Activated CD8-positive, alpha-beta memory T cell treated with anti-CD3 and anti-CD28 coated beads for 36 hours (primary cell): ENCODE data around the gene HSF2BP. TPM values are rescaled to one million over a fixed set of nuclear protein-coding genes. Genes with fewer than 3 reads are reported as not detected.
"Not testable (repeated sequence)": the region's sequence is repeated elsewhere in the genome, so short reads cannot be mapped to it uniquely, and the experiment has no call there.

Source experiments
- CTCF ChIA-PET: fragments of 350-600 bp; sonication (Branson Sonifier 250); formaldehyde crosslinking; loops from one replicate; lab custom pipeline; 2021; ENCODE audit warnings: antibody characterized with exemption; lab: Charles Lee
- POLR2A ChIA-PET: fragments of 350-600 bp; sonication (Branson Sonifier 250); formaldehyde crosslinking; loops from one replicate; lab custom pipeline; 2021; ENCODE audit warnings: antibody characterized with exemption; lab: Charles Lee
- total RNA-seq, 2 experiments: library from RNA; stranded (reverse); gene quantifications; one replicate each; pipeline ENCODE4 v1.2.3, GENCODE V29; 2021

HSF2BP gene
- total RNA-seq, 2 experiments from 2014 or later, result 0.63 to 1.4 TPM

DNA sequence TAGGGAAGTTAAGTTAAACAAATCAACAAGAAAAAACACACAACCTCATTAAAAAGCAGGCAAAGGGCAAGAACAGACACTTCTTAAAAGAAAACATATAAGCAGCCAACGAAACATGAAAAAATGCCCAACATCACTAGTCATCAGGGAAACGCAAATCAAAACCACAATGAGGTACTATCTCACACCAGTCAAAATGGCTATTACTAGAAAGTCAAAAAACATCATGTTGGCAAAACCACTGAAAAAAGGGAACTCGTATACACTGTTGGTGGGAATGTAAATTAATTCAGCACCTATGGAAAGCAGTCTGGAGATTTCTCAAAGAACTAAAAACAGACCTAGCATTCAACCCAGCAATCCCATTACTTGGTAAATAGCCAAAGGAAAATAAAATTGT, 51.1 kb downstream of the HSF2BP start:
- CTCF ChIA-PET, result no interaction called here
- POLR2A ChIA-PET, result no interaction called here

DNA sequence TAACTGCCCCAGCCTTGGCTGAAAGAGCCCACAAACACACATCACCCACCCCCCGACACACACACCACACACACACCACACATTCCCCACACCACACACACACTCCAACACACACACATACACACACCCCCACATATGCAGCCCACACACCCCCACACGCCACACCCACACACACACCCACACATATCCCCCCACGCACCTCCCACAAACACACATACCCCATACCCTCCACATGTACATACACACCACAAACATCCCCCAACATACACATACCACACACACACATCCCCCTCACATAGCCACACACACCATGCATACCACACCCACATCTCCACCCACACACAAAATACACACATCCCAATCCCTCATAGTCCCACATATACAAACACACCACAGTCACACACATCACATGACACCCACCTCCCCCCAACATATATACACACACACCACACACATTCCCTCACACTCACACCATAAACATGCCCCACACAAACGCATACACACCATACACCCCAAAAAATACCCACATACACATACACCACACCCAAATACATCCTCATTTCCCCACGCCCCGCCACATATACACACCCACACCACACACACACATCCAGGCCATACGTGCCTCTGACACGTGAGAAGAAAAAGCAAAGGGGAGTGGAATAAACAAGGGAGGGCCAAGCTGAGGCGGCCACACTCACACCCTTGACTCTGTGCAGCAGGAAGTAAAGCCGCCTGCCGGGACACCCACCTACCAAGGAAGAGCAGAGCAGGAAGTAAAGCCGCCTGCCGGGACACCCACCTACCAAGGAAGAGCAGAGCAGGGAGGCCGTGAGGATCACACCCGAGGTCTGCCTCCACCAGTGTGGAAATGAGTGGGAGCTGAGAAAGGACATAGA, 53.7 kb downstream of the HSF2BP start:
- POLR2A ChIA-PET, result no interaction called here
- CTCF ChIA-PET, result no interaction called here

DNA sequence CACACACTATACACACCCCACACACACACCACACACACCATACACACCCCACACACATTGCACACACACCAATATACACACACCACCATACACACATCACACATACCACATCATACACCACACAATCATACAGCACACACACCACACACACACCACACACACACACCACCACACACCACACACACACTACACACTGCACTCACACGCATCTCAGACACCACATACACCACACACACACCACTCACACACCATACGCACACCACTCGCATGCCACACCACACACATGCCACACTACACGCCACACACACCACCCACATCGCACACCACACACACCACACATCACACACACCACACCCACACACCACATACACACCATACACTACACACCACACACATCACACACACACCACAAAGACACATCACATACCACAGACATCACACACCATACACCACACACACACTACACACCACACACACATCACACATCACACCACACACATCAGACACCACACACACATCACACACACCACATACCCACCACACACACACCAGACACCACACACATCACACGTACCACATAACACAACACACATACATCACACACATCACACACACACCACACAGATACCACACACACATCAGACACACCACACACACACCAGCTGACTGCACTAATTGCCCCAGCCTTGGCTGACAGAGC, 54.6 kb downstream of the HSF2BP start:
- ChIA-PET POLR2A (no interaction called here), CTCF (no interaction called here)

- POLR2A ChIA-PET, result no interaction called here
- CTCF ChIA-PET, result no interaction called here
Observed at GRCh38 chr21:43603641-43604504, 55.4 kb downstream of the HSF2BP start.

DNA sequence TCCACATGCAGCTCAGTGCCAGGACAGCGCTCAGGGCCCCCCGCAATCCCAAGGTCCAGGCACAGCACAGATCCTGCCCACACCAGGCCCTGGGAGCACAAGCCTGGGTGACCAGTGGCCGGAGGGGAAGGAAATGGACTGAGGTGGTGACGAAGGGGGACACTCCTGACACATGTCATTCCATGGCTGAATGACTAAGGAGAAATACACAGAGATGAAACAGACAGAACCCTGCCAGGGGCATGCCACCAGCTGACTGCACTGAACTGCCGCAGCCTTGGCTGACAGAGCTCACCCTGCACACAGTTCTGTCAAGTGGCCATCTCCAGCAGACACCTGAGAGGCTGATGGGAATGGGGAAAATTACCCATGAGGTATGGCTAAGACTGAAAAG, 56.1 kb downstream of the HSF2BP start:
- POLR2A ChIA-PET, result no interaction called here
- CTCF ChIA-PET, result no interaction called here

DNA sequence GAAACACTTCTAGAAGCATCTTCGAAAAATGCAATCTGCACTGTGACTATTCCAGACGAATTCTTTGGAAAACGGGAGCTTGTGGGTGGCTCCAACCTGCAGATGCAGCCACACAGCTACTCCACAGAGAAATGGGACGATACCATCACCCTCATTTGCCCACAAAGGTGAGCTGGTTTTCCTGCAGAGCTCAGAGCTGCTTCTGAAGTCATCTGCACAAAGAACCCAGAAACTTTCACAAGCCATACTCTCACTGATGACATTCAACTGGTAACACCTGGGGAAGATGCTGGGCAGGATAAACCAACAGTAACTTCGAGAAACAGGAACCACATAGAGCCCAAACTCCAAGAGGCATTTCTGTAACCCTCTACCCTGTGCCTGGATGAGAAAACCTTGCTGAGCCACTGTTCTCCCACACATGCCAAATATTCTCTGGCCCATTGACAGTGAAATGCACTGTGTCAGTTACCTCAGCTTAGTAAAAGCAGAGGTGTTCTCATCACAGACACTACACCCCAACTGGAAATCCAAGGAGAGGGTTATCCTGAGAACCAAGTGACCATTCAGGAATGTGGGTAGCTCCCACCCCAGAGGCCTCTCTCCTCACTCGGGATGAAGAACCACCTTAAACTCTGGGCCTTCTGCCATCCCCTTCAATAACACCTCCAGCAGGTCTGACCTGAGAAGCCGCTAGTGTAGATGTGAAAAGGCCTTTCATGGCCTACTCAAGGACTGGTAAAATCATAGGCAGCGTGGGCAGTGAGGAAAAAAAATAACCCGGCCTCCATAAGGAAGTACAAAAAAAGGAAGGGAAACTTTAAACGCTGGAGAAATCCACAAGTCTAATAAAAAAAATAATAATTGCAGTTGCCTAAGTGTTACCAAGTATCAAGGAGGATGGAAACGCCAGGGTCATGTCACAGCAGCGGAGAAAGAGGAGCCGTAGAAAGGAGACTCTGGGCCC, 56.7 kb downstream of the HSF2BP start:
- POLR2A ChIA-PET, result no interaction called here
- CTCF ChIA-PET, result interaction anchor here (0.6 kb wide), 1 partner anchor 10 kb away, joined by 3 read pairs; no protein-coding TSS in a partner anchor

DNA sequence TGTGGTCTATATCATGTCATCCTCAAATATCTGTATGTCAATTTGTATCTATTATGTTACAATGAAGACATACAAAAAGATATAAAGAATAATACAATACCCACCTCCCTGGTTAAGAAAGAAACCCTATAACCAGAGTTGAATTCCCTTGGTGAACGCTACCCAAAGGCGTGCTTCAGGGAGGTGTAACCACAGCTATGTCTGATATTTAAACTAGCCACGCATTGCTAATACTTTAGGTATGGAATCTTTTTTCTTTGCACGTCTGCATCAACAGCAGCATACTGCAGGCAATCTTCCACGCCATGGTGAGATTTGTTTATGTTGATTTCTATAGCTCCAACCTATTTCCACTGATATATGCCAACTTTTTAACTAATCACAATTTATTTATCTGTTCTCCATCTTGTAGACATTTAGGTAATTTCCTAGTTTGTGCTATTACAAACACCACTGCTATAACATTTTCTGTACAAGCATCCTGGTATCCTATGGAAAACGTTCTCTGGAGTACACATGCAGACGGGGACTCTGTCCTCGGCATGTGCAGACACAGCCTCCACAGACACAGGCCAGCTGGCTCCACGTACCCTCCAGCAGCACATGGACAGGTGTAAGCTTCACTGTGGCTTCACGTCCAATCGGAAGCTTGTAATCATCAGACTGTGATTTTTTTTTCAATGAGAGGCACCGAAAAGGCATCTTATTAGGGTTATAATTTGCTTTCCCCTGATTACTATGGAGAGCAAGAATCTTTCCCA, 58.5 kb downstream of the HSF2BP start:
- ChIA-PET POLR2A (no interaction called here), CTCF (no interaction called here)

- POLR2A ChIA-PET, result no interaction called here
- CTCF ChIA-PET, result no interaction called here
Observed at GRCh38 chr21:43599728-43600127, 59.6 kb downstream of the HSF2BP start.

- ChIA-PET POLR2A (no interaction called here), CTCF (no interaction called here)
Observed at GRCh38 chr21:43598416-43599120, 60.7 kb downstream of the HSF2BP start.

GRCh38 chr21:43597540-43598250, 61.6 kb downstream of the HSF2BP start:
- CTCF ChIA-PET, result no interaction called here
- POLR2A ChIA-PET, result no interaction called here

- ChIA-PET POLR2A (no interaction called here), CTCF (no interaction called here)
Observed at GRCh38 chr21:43597052-43597451, 62.2 kb downstream of the HSF2BP start.

DNA sequence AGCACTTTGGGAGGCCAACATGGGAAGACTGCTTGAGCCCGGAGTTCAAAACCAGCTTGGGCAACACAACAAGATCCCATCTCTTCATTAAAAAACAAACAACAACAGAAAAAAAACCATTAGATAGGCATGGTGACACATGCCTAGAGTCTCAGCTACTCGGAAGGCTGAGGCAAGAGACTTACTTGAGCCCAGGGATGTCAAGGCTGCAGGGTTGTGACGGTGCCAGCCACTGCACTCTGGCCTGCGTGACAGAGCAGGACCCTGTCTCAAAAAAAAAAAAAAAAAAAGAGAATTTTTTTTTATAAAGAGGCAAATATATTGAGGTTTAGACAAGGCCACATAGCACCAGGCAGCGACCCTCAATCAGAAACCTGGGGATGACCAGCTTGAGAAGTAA, 62.7 kb downstream of the HSF2BP start:
- POLR2A ChIA-PET, result no interaction called here
- CTCF ChIA-PET, result no interaction called here

- POLR2A ChIA-PET, result not testable (repeated sequence)
- CTCF ChIA-PET, result interaction anchor here (0.6 kb wide), 1 partner anchor 200 kb away, joined by 3 read pairs; no protein-coding TSS in a partner anchor
Observed at GRCh38 chr21:43595769-43596168, 63.5 kb downstream of the HSF2BP start.

DNA sequence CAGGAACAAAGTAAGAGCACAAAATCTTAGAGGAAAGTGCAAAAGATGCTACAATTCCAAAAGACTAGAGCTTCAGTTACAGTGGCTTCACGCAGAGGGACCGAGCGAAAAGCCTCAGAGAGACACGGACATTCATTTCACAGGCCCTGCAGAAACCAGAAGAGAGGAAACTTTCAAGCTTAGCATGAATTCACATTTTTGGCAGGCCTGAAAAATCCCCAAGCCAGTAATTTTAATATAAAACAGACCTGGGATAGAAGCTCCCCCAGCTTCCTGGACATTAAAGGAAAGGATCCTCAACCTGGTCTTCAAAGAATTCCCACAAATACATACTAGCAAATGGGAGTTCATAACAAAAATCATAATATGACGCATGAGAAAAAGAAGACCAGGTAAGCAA, 66.2 kb downstream of the HSF2BP start:
- POLR2A ChIA-PET, result no interaction called here

DNA sequence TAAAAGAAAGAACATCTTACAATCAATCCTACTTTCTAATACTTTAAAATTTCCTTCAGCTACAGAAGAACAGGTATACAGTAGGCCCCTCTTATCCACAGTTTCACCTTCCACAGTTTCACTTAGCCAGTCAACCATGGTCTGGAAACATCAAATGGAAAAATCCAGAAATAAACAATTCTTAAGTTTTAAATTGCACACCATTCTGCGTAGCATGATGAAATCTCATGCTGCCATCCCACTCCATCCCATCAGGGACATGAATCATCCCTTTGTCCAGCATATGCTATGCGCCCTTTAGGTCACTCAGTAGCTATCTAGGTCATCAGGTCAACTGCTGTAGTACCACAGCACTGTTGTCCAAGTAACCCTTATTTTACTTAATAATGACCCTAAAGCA, 67.7 kb downstream of the HSF2BP start:
- POLR2A ChIA-PET, result no interaction called here
- CTCF ChIA-PET, result no interaction called here

More for the DNA sequence above, 66.2 kb downstream of the HSF2BP start:
- CTCF ChIA-PET, result no interaction called here

DNA sequence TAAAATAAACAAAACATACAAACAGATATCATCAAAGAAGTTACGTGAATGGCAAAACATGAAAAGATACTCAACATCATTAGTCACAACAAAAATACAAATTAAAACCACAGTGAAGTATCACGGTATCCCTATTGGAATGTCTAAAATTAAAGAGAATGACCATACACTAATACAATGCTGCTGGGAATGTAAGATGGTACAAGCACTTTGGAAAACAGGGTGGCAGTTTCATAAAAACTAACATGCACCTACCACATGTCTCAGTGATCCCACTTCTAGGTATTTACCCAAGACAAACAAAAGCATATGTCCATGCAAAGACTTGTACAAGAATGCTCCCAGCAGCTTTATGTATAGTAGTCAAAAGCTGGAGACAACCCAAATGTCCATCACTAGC, 69.1 kb downstream of the HSF2BP start:
- CTCF ChIA-PET, result no interaction called here
- POLR2A ChIA-PET, result no interaction called here

GRCh38 chr21:43588957-43589356, 70.3 kb downstream of the HSF2BP start:
- ChIA-PET CTCF (no interaction called here), POLR2A (no interaction called here)
